GM19035 (cell line): ENCODE results near the gene TLE3.

Experiments used
- ATAC-seq: cut with Tn5 transposase; IDR thresholded peaks from one replicate; pipeline ENCODE4 v1.9.1; 2021; ENCODE audit not compliant: unreplicated experiment

The TLE3 gene

DNA sequence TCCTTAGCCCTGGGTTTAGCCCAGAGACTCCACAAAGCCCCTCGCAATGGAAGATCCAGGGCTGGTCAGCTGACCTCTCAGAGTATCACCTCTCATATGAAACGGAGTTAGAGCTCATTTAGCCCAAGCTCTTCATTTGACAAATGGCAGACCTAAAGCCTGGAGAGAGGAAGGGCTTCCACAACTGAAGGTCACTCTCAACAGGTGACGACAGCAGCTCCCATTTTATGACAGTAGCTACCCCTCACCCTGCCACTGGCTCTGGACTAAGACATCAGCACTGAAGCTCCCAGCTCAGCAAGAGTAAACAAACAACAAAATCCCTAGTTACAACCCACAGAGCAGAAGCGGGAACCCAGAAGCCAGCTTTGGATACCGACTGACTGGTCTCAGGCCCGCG is 33.7 kb downstream of the TLE3 start:
- ATAC-seq = no peak

DNA sequence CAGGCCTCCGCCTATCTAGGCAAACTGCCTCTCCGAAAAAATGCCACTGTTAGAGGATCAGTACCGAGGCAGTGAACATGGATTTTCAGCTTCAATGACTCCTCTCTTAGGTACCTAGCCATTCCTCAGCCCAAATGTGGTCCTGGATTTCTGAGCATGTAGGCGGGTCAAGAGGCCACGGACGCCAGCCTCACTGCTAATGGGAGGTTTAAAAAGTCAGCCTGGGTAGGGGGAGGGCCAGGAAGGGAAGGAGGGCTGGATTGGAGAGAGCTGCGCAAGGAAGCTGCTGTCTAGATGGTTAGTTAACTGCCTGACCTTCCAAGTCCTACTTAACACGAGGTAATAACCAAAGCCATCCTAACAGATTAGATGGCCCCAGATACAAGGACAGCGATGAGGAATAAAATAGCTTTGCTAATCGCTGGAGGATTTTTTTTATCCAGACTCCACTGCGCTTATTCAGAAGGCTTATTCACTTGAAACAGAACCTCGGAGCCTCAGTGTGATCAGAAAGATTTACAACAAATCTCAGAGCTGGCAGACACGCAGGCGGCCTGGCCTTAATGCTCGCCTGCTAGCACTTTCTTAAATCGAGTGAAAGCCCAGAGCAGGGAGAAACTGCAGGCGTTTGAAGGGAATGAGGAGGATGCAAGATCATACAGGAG is 34.3 kb downstream of the TLE3 start:
- ATAC-seq = no peak

DNA sequence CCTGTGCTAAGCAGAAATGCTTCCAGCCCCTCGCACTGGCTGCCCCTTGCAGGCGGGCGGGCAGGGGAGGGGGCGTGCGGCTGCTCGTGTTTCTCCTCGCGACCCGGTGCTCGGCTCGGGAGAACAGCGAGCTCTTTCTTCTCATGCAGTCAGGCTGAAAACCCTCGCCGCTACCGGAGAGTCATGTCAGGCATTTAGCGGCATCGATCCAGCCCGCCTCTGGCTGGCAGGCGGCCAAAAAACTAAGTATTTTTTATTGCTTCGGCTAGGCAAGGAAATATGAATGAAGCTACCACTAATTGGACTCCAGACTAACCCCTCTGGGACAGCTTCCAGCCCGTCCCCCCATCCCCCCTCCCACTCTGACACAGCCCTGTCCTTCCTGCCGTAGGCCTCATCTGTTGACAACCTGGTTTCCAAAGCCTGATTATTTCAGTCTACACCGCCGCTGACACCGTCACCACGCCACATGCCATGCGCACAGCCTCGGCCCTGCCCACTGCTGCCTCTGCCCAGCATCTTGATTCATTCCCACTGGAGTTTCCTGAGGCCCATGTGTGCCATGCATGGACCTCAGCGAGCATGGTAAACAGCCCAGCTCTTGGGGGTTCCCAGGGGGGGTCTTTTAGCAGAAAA is 35.3 kb downstream of the TLE3 start:
- no peak for ATAC-seq

DNA sequence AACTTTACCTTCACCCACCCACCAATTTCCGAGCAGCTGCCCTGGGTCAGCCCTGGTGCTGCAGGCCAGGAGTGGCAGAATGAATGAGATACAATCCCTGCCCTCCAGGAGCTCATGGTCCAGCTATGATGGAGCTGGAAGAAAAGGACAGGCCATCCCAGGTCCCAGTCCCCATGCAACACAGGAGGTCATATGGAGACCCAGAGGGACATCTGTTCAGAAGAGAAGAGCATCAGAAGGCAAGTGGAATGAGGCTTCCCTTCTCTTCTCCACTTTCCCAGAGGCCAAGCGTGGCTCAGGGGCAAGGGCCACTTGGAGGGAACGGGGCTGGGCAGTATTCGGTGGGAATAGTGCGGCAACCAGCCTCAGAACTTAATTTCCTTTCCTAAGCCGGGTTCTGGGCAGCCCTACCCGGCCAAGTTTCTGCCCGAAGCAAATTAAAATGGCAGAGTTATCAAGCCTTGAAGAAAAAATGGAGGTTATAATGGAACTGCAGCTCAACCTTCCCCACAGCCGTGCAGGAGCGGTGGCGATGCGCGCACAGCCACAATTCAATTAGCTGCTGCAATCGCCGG is 35.9 kb downstream of the TLE3 start:
- ATAC-seq = no peak

DNA sequence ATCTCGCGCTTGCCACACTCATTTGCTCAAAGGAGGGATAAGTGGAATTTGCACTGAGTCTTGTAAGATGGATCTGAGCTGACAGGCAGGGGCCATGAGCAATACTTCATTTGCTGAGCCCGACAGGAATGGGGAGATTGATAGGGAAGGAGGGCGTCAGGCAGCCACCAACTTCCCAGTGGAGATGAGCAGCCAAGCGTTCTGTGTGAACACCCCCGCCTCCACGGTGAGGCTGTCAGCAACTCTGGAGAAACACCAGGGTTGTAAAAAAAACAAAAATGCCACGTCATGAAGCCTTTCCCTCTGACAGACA is 36.8 kb downstream of the TLE3 start:
- no peak for ATAC-seq

DNA sequence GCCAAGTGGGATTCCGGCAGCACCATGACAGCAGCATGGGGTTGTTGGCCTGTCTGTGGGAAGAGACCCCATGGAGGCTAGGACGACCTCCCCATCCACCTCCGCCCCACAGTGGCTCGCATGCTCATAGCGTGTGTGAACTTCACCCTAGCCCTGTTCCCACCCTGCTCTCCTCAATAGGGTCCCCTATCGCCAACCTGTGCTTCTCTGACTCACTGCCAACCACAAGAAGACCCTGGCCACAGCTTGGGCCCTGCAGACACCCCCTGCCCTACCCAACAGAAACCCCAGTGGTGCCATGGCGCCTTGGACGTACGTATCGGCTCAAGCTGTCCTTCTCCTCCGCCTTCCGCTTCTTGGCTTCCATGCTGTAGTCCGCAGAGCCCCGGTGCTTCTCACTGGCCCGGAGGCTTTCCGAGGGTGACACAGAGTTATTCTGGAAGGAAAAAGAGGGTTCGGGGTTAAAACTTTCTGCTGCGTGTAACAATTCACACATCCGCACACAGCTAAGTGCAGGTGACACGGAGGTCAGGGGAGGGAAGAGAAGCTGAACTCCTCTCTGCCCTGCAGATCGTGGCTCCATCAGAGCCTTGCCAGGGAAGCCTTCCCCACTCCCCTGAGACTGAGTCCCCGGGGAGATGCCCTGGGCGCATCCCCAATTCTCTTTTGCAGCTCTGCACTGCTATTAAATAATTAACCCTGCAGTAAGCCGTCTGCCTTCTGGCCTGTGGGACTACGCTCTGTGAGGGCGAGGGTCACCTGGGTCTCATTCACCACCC is 37.3 kb downstream of the TLE3 start:
- ATAC-seq = no peak

DNA sequence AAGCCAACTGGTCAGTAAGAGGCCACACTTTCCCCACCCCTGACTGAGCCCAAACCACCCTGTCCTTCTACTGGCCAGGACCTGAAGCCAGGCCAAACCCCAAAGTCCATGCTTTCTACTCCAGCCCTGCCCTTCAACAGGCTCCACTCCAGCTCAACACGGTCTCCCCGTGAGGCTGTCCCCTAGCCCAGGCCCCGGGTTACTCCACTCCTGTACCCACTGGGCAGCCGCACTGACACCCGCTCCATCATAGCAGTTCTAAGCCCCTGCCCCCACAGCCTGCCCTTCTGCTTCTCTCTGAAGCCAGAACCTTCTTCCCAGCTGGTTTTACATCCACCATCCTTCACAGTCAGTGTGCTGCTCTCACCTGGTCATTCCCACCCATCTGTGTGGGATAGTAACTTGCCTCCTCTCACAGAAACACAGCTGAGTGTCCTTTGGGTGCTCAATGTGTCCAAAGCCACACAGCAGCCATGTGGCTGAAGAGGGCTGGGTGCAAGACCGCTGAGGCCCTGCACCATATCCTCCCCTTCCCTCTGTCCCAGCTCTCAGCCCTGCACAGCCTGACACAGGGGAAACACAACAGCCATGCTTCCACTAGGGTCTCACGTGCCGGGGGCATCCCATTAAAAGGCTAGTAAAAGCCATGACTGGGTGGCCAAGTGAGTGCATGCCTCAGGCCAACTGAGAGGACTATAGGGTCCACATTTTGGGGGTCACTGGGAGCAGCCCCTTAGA is 38.1 kb downstream of the TLE3 start:
- ATAC-seq = no peak

DNA sequence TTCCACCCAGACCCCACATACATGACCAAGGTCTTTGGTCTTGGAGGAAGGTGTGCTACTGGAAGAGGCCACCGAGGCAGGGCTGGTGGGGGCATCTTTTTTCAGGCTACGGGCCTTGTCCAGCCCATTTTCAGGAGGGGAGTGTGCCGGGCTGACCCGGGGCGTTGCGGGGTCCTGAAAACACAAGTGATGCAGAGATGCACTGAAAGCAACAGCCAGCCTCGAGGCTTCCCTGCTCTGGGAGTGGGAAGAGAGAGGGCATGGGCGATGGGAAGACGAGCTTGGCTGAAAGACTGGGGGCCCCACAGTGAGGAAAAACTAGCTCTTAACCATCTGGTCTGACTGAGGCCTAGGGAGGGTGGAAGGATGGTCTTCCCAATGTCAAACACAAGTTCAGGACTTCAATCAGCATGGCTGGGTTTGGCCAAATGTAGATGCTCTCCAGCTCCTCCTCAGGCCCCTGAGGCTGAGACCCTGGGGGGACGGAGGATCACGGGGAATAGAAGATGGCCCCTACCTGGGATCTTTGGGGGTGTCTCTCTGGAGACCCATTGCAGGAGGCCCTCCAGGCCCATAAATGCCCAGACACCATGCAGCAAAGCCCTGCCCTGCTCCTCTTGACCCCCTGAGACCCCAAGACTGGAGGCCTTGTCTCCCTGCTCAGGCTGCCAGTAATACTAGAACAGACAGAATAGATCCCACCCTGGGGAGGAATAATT is 38.9 kb downstream of the TLE3 start:
- no peak for ATAC-seq

DNA sequence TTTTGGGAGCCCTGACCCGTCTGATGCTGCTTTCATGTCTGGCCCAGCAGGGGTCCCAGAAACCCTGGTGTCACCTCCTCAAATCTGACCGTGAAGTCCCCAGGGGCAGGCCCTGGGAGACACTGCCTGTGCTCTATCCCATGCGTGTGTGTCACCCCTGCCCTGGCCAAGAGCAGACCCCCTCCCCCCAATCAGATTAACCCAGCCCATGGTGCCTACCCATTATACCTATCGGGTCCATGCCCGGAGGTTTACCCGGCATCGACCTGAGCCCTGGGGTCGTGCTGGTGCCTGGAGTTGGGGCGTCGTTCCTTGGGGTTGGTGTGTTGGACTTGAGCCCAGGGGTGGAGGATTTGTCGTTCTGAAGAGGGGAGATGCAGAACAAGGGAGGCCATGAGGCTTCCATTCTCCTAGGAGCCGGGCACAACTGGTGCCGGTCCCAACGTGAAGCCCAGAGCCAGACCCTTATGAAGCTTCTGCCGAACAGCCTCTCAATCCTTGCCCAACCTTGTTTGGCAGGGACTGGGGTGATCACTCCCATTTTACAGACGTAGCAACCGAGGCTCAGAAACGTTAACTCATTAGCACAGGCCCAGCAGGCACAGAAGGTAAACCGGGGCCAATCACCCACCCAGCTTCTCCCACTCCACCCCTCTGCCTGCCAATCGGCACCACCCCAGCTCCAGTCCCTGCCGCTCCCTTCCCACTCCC is 39.6 kb downstream of the TLE3 start:
- no peak for ATAC-seq

DNA sequence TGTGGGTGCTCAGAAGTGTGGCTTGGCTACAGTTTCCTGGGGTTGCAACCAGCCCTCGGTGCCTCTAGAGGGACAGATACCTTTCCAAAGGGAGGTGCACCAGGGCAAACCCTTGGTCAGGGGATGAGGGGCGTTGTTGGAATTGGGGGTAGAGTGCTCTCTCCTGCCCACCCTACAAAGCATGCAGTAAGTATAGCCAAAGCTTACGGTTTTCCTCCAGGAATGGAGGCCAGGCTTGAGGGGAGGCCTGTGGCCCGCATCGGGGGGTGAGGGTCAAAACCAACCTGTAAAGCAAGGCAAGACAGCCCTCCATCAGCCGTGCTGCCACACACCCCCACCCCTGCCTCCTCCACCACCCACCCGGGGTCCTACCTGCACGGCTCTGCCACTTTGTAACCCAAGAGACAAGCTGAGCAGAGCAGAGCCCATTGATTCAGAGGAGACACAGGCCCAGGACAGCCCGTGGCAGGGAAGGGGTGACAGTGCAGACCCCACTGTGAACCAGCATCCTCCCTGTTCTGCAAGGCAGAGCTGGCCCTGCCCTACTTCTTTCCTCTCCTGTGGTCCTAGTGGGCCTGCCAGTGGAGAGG is 41.5 kb downstream of the TLE3 start:
- no peak for ATAC-seq

DNA sequence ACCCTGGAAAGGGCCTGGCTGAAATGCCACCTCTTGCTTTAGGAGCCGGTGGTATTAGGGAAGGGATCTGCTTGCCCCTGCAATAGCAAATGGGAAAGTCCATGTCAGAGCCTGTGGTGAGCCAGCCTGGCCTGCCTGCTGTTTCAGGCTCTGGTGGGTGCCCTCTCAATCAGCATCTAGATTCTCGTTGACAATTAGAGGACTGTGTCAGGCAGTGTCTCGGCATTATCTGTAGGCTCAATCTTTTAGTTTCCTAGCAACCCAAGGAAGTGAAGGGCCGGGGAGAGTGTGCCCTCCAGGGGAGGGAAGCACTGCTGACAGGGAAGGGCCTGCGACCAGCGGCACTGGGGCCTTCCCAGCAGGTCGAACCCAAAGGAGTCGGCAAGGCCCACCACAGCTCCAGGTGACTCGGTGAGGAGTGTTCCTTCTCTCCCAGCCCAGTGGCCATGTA is 42.1 kb downstream of the TLE3 start:
- no peak for ATAC-seq

DNA sequence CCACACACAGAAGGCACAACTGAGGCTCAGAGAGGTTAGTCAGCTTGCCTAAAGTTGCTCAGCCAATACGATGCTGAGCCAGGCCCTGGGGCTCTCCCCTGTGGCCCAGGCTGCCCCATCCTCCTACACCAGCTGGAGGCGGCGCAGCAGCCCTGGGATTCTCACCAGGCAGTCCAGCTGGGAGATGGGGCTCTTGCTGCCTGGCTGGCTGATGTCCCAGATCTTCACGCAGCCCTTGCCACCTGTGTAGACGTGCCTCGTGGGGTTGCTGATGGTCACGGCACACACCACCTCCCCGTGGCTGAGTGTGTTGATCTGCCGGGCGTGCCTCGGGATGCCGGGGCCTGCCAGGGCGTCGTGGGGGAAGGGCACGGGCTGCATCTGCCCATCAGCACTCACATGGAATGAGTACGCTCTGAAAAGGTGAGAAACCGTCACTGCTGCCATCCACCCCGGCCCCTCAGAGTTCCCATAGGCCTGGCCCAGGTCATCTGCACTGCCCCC is 42.8 kb downstream of the TLE3 start:
- ATAC-seq = no peak

DNA sequence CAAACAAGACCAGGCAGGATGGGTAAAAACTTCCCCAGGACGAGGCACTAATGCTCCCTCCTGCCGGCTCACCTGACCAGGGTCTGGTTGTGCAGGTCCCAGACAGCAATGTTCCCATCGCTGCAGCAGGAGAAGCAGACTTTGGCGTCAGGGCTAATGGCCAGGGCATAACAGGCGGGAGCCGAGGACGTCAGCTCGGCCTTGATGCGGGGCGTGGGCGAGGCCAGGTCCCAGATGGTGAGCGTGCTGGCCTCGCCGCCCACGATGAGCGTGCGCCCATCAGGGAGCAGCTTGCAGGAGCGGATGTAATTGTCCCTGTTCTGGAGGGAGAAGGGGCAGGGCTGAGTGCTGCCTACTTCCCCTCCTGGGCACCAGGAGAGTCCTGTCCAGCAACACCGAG is 43.4 kb downstream of the TLE3 start:
- ATAC-seq = no peak

DNA sequence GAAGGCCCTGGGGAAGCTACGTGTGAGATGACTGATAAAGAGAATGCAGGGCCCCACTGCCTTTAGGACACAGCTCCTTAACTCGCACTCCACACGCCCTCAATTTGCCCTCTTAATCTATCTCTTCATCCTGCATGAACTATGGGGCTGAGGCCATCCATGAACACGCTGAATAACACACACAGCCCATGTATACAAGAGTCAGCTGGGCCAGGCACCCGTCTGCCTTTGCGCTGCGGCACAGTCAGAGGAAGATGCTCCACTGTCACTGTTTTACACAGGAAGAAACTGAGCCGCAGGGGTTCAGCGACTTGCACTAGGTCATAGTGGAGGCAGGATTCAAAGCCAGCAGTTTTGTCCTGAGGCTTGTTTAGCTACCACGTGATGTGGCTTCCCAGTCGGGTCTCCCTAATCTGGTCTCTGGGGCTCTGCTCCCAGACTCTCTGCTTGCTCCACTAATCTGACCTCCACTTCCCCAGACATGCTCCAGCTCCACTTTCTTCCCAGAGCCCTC is 43.9 kb downstream of the TLE3 start:
- no peak for ATAC-seq

DNA sequence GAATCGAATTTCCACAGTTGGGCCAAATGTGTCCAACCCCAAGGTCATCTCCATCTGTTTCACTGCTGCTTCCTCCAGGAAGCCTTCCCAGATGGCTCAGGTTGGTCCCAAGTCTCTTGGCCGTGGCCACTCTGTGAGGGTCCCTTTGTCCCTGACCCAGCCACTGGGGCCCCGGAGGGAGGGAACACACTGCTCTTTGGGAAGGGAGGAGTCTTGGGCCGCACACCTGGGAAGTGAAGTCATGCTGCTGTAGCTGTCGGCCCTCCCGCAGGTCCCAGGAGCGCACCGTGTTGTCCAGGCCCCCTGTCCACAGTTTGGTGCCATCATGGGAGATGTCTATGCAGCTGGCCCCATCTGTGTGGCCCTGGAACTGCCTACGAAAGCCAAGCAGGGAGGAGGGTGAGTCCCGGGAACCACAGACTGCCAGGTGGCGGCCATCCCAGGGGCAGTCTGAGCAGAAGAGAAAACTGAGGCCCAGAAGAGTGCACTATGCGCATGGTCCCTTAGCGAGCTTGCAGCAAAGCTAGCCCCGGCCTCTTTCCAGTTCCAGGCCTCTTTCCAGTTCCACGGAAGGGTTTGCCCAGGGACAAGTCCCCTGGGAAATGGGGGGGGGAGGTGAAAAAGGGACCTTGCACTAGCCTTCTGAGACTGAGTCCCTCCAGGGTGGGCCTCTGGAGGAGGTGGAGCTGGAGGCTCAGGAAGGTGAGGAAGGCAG is 44.6 kb downstream of the TLE3 start:
- no peak for ATAC-seq

DNA sequence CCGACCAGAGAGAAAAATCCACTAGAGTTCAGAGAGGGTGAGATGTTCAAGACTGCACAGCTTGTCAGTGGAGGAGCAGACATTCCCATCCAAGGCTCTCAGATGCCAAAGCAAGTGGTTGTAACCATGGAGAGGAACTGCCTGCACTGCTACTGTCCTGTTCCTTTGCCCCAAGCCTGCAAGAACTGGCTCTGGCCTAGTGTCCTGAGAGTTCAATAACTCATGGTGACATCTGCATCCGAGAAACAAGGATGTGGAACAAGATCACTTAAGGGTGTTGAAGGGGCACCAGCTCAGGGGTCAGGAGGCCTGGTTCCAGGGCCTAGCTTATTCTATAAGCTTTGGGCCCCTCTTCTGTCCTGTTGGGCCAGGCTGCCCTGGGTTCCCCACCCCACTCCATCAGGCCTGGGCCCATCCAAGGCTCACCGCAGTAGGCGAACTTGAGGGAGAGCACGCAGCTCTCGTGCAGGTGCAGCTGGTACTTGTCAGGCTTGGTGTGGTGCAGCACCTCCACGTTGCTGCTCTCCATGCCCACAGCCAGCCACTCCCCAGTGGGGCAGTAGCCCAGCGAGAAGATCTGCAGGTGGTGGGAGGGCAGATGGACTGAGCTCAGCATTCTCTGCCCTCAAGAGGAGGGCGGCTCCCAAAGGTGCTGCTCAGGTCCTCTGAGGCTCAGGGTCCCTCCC is 45.6 kb downstream of the TLE3 start:
- ATAC-seq = no peak

DNA sequence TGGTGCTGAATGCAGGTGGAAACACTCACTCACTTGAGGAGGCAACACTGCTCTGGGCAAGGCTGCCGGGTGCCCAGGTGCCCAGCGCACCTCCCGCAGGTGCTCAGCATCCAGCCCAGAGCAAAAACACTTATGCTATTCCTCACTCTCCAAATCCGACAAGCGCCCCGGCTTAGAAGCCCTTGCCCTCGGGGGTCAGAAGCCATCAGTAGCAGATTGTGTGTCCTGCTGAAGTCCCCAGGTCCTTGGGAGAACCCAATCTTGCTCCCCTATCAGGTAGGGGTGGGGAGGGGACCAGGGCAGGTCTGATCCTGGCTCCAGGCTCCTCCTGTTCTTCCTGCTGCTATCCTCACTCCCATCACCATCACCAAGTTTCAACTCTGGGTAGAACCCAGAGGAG is 46.7 kb downstream of the TLE3 start:
- no peak for ATAC-seq

DNA sequence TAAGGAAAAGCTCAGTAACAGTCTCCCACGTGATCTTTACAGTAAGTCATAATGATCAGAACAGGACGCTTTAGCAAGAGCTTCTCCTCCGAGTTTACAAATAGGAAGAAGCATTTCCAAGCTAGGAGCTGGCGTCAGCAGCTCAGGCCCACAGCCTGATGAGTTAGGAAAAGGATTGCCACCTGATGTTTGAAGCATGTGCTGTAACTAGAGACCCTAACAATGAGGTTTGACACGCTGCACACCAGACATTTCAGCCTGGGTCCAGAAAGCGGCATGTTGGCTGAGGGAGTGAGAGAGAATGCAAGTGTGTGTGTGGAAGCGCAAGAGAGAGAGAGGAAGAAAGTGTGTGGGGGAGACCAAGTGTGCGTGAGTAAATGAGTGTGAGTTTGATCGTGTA is 47.3 kb downstream of the TLE3 start:
- ATAC-seq = no peak
